HTERT RPE-1 (cell line): ENCODE data around the gene ABCC3.

Experiments
- in situ Hi-C: fragments of 300-500 bp; cut with MboI; formaldehyde crosslinking; loops from 4 replicates; pipeline ENCODE4 v1.14.3; 2020; ENCODE audit warnings: low sequenced_read_pairs

ABCC3 gene

DNA sequence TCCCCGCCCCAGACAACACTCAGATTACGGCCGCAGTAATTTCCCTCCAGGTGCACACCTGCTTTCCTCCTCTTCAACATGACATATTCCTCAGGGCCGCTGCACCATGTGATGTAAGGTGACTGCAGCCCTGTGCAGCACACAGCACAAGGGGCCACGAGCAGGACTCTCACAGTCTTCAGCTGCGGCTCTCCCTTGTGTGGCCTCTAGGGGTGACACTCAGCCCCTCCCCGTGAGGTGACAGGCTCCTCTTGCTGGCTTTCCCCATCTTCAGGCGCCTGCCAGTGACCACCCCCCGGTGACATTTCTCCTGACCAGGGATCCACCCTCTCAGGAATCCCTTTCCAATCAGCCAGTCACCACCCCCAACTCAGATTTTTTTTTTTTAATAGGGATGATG, 31.3 kb upstream of the ABCC3 start:
- in situ Hi-C loops = no loop called here

GRCh38 chr17:50604513-50604912, 30.2 kb upstream of the ABCC3 start:
- in situ Hi-C loops = no loop called here

- in situ Hi-C loops = no loop called here
Measured at GRCh38 chr17:50605429-50605828, 29.3 kb upstream of the ABCC3 start.

DNA sequence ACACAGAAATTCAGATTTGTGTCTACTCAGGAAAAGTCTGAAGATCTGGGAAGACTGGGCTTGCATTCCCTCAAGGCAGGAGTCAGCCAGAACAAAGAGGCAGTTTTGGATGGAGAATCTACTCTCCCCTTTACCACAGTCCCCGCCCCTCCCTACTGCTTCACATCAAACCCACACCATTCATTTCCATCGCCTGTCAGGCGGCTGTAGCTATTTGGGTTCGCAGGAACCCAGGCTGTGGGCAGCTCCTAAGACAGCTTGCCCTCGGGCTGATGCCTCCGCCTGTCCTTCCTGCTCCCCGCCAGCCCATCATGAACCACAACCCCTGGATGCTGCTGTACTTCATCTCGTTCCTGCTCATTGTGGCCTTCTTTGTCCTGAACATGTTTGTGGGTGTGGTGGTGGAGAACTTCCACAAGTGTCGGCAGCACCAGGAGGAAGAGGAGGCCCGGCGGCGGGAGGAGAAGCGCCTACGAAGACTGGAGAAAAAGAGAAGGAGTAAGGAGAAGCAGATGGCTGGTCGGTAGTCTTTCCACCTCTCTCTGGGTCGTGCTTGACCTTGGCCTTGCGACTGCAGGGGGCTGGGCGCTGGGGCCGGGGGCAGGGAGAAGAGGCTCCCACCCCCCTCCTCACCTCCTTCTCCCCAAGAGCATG, 27.0 kb upstream of the ABCC3 start:
- in situ Hi-C loops = no loop called here

DNA sequence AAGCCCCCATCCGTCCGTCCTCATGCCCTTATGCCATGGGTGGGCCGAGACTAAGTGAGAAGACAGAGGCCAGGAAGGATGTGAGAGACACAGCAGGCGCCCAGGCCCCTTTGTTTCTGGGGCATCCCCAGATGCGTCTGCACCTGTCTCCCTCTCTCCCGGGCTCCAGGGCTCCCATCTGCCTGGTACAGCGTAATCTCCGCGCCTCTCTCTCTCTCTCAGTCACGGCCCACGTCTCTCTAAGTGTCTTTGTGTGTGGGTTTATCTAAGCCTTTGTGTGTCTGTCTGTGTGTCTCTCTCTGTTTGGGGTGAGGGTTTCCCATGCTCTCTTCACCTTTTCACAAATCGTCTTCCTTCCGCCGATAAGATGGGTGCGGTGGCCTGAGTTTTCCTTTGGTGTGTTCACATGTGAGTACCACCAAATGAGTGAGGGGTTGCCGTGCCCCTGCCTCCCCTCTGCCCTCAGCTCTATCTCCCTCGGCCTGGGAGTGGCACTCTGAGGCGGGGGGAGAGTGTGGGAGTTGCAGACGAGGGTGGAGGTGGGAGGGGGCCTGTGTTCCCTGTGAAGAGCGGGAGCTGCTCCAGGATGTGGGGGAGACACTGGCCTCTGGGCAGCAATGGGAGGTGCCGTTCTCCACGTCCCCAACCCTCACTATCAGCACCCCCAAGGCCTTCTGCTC, 25.8 kb upstream of the ABCC3 start:
- in situ Hi-C loops = no loop called here

- in situ Hi-C loops = no loop called here
Measured at GRCh38 chr17:50609380-50610074, 25.2 kb upstream of the ABCC3 start.

- in situ Hi-C loops = no loop called here
Measured at GRCh38 chr17:50611634-50612033, 23.0 kb upstream of the ABCC3 start.

- in situ Hi-C loops = no loop called here
Measured at GRCh38 chr17:50612281-50612680, 22.4 kb upstream of the ABCC3 start.

DNA sequence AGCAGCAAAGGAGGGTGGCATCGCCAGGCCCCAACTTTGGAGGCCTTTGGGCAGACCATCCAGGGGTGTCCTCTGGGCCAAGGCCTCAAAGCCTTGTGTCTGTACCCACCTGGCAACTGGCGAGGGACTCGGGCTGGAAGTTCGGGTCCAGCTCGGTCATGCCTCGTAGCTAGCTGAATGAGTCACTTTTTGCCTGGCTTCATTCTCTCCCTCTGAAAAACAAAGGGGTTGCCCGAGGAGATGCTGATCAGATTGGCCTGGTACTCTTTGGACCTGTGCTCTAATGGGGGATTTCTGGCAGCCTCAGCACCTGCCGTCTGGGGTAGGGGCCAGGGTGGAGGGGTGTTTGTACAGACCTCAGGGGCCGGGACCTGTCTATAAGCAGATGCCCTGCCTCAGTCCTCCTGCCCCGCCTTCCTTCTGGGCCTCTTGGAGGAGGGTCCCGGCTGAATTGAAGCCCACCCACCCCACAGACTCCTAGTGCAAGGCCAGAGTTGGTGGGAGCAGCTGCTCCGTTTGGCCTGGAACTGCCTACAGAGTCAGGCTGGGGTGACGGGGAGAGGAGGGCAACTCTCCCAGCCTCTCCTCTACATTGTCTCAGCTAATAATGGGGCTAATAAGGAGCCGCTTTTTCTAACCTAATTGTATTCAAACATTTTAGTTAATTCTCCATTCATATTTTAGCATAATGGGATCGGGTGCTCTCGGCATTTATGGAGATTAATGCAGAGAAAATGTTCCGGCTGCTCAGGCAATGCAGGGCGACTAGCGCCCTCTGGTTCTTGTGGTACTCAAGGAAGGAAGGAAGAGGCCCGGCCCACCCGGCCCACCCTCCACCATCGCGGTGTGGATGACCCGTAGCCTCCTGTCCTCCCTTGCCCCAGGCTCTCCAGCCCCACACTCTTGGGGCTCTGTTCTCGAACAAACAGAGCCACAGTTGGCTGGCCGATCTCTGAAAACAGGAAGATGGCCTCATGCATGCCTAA, 21.4 kb upstream of the ABCC3 start:
- in situ Hi-C loops = no loop called here

- in situ Hi-C loops = no loop called here
Measured at GRCh38 chr17:50614471-50615051, 20.1 kb upstream of the ABCC3 start.

- in situ Hi-C loops = no loop called here
Measured at GRCh38 chr17:50615828-50616227, 18.9 kb upstream of the ABCC3 start.

GRCh38 chr17:50618300-50618699, 16.4 kb upstream of the ABCC3 start:
- in situ Hi-C loops = no loop called here

- in situ Hi-C loops = no loop called here
Measured at GRCh38 chr17:50618941-50619340, 15.7 kb upstream of the ABCC3 start.

- in situ Hi-C loops = no loop called here
Measured at GRCh38 chr17:50619489-50619888, 15.2 kb upstream of the ABCC3 start.

- in situ Hi-C loops = no loop called here
Measured at GRCh38 chr17:50620237-50620636, 14.4 kb upstream of the ABCC3 start.

DNA sequence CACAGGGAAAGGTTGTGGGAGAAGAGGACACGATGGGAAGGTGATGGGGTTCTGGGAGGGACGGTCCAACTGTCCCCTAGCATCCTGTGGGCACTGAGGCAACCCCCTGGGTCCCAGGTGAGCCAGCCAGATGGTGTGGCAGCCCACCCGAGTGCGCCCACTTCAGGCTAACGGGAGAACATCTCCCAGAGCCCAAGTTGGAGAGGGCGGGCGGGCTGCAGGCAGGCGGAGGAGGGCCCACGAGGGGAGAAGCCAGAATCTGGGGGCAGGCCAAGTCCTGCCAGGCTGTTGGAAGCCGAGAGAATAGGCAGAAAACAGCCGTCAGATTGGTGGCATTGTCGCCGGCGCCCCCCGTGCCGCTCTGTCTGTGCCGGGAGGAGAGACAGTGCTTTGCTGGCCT, 13.8 kb upstream of the ABCC3 start:
- in situ Hi-C loops = no loop called here

DNA sequence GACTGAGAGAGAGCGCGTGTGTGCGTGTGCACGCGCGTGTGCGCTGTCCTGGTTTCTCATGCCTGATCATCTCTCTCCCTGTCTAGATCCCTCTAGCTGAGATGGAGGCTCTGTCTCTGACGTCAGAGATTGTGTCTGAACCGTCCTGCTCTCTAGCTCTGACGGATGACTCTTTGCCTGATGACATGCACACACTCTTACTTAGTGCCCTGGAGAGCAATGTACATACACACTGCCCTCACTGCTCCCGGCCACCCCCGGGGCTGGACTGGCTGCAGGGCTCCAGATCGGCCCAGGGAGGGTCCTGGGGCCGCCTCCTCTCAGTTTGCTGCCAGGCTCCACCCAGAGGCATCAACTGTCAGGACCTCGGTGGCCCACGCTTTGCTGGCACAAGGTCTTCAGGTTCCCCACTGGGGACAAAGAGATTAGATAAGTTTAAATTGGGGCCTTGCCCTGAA, 13.1 kb upstream of the ABCC3 start:
- in situ Hi-C loops = no loop called here

DNA sequence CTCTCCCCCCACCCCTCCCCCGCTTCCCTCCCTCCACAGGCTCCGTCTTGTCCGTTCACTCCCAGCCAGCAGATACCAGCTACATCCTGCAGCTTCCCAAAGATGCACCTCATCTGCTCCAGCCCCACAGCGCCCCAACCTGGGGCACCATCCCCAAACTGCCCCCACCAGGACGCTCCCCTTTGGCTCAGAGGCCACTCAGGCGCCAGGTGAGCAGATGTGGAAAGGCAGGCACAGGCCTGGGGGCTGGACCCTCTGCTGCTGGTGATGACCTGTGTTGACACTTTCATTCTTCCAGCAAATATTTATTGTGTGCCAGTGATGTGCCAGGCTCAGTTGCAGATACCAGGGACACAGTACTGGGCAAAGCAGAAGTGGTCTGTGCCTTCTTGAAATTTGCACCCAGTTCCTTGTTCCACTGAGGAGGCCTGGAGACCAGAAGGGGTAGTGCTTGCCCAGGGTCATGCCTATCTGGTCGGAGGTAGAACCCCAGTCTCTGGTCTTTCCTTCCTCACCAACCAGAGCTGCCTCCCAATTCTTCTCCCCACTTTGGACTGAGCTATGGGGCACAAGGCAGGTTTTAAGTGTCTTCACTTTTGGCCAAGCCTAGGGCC, 10.3 kb upstream of the ABCC3 start:
- in situ Hi-C loops = no loop called here

- in situ Hi-C loops = no loop called here
Measured at GRCh38 chr17:50625032-50625871, 9.4 kb upstream of the ABCC3 start.
